ENCODE data around the gene SAXO2.

- no peak for TF ChIP-seq SP1 (IDR thresholded peaks at IDR 0.05; ENCODE audit: low read depth, low read length)
- no peak for TF ChIP-seq ZBTB40 (IDR thresholded peaks at IDR 0.05; ENCODE audit: borderline replicate concordance)
- TF ChIP-seq JUNB (IDR thresholded peaks at IDR 0.05) = no peak
- no peak for TF ChIP-seq PML (IDR thresholded peaks at IDR 0.05; ENCODE audit: low read length)
- TF ChIP-seq EZH2 (IDR thresholded peaks at IDR 0.05; ENCODE audit: borderline replicate concordance, control insufficient read depth, low read depth, low read length) = no peak
- no peak for TF ChIP-seq CTCF (IDR thresholded peaks at IDR 0.05 in 2 of 3, conservative IDR thresholded peaks at IDR 0.05 in 1 of 3; ENCODE audit: control insufficient read depth in 2 of 3, extremely low read depth in 1 of 3, insufficient read depth in 1 of 3, low read depth in 3 of 3, low read length in 3 of 3)
- no peak for TF ChIP-seq BRCA1 (IDR thresholded peaks at IDR 0.05; ENCODE audit: low read depth, low read length)
- TF ChIP-seq CEBPB (IDR thresholded peaks at IDR 0.05; ENCODE audit: borderline replicate concordance in 1 of 2, low read depth in 2 of 2, low read length in 2 of 2) = no peak
- no peak for TF ChIP-seq EED (IDR thresholded peaks at IDR 0.05; ENCODE audit: low read depth)
- no peak for TF ChIP-seq ASH2L (IDR thresholded peaks at IDR 0.05; ENCODE audit: borderline replicate concordance, low read depth)
- TF ChIP-seq PKNOX1 (IDR thresholded peaks at IDR 0.05) = no peak
- no peak for TF ChIP-seq CREB1 (IDR thresholded peaks at IDR 0.05; ENCODE audit: low read depth)
- no peak for TF ChIP-seq SIN3A (IDR thresholded peaks at IDR 0.05; ENCODE audit: low read depth, low read length)
Measured at GRCh38 chr15:82305621-82306048, 43.0 kb downstream of the SAXO2 start.
